ENCODE results near the gene FBRS.
"Not testable (repeated sequence)": the region's sequence is repeated elsewhere in the genome, so short reads cannot be mapped to it uniquely, and the experiment has no call there.

The FBRS gene

GRCh38 chr16:30657866-30658730 is at the start of gene FBRS:
Gene FBRS (plus strand): TSS chr16:30658431. CDS start chr16:30659519, 1,088 bp downstream.
- peak; percentile 100 for DNase-seq

GRCh38 chr16:30609002-30609925 is 49.0 kb upstream of the FBRS start:
- DNase-seq, result peak; percentile 71

- DNase-seq, result peak; percentile 93
Observed at GRCh38 chr16:30609926-30610839, 48.0 kb upstream of the FBRS start, which contains the start of gene ZNF689. Gene ZNF689 (minus strand): TSS chr16:30610389. CDS start chr16:30610041, 348 bp downstream.

- peak; percentile 74 for DNase-seq
Observed at GRCh38 chr16:30615358-30616091, 42.7 kb upstream of the FBRS start.

- DNase-seq, result no peak
Observed at GRCh38 chr16:30619202-30619601, 39.0 kb upstream of the FBRS start.

DNA sequence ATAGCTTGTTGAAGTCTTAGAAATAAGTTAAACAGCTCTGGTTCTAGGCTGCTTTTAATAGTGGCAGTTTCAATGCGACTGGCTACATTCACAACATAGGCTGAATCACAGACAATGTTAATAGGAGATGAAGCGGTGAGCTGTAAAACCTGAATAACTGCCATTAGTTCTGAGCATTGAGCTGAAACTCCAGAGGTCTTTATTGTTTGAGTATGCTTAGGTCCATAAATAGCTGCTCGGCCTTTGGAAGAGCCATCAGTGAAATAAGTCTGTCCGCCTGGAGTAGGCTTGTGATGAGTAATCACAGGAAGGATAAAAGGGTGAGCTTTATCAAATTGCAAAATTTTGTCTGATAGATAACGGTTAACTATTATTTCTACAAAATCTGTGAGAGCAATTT is 38.6 kb upstream of the FBRS start:
- no peak for DNase-seq

- no peak for DNase-seq
Observed at GRCh38 chr16:30620169-30620568, 38.1 kb upstream of the FBRS start.

DNA sequence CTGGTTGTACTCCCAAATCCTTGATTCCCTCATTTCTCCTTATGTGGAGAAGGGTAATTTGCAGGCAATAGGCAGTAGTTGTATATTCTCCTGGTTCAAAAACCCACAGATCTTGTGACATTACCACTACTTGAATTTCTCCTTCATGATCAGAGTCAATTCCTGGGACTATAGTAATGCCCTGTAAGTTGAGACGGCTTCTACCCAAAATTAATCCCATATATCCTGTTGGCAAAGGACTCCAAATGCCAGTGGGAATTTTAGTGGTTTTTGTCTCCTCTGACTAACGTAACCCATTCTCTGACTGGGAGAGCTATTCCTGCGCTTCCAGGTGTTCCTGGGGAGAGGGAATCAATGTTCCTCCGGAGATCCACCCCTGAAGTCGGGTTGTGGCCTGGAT is 36.5 kb upstream of the FBRS start:
- no peak for DNase-seq

DNA sequence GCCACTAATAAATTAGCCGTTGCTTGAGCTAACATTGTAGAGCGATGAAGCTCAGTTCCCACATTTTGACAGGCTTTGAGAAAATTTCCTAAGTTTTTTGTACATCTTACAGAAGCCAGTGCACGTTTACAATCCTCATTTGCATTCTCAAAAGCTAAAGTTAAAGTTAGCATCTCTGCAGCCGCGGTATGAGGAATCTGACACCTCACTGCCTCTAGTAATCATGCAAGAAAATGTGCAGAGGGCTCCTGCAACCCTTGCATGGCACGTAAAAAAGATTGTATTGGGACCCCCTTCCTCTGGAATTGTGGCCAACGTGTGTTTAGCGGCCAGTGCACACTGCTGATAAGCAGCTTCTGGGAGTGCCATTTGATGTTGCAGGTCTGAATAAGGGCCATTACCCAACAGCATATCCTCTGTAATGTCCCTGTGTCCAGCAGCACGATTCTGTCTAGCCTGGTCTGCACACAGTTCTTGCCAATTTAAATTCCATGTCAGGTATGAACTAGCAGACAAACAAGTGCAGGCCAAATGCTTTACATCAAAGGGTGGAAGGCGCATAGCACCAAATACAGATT is 35.7 kb upstream of the FBRS start:
- DNase-seq, result no peak

- no peak for DNase-seq
Observed at GRCh38 chr16:30623536-30624283, 34.5 kb upstream of the FBRS start.

GRCh38 chr16:30626236-30626635 is 32.0 kb upstream of the FBRS start:
- no peak for DNase-seq

DNA sequence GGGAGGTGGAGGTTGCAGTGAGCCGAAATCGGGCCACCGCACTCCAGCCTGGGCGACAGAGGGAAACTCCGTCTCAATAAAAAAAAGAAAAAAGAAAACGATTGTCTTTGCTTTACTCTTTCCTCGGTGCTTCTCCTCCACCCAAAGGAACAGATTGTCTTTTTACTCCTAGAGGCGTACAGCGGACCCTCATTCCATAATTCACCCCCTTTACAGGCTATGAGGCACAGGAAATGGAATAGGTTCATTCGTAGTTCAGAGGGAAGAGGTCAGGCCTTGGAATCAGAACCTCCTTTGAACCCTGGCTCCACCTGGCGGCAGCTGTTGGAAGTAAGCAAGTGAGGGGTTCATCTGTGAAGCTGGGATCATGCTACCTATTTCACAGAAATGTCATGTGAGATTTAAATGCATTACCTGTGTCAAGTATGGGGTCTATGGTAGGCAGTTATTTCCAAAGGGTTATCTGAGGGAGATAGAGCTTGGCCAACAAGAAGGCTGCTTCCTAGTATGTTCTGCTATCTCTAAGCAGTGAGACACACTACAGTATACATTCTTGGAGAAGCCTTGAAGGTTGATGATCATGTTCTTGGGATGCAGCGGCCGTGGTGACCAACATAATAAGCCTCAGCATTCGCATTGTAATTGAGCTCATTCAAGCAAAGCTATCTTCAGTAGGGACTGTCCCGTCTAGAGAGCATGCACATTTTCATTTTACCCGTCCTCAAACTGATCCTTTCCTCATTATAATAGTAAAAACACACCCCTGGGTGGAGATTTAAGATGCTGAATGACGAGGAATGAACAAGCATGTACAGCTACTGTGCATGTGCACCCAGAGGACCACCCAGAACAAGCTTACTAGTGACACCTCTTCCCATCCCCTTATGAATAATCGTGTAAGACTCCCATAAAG is 29.3 kb upstream of the FBRS start:
- peak; percentile 94 for DNase-seq

GRCh38 chr16:30632454-30632853 is 25.8 kb upstream of the FBRS start:
- DNase-seq, result not testable (repeated sequence)

DNA sequence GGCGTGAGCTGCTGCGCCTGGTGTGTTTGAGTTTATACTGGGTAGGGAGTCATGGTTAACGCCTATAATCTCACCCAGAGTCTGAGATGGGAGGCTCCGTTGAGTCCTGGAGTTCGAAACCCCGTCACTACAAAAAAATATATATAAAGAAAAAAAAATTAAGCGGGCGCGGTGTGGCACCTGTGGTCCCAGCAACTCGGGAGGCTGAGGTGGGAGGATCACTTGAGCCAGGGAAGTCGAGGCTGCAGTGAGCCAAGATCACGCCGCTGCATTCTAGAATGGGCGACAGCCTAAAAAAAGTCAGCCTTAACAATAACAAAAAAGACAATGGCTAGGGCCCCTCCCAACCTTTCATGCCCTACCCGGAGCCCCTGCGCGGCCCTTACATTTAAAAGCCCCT is 24.7 kb upstream of the FBRS start:
- DNase-seq, result no peak

DNA sequence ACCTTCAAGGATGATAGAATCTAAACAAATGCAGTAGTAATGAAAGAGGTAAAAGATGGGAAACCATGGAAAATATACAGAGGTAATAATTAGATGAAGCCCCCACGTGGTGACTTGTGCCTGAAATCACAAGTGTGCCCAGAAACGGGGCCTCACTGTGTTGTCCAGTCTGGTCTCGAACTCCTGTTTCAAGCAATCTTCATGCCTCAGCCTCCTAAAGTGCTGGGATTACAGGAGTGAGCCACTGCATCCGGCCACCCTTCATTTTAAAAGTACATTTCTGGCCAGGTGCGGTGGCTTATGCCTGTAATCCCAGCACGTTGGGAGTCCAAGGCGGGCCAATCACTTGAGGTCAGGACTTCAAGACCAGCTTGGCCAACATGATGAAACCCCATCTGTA is 21.6 kb upstream of the FBRS start:
- no peak for DNase-seq

DNA sequence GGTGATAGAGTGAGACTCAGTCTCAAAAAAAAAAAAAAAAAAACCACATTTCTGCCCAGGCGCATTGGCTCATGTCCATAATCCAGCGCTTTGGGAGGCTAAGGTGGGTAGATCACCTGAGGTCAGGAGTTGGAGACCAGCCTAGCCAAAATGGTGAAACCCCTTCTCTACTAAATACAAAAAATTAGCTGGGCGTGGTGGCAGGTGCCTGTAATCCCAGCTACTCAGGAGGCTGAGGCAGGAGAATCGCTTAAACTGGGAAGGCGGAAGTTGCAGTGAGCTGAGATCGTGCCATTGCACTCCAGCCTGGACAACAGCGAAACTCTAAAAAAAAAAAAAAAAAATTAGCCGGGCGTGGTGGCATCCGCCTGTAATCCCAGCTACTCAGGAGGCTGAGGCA is 21.1 kb upstream of the FBRS start:
- not testable (repeated sequence) for DNase-seq

DNA sequence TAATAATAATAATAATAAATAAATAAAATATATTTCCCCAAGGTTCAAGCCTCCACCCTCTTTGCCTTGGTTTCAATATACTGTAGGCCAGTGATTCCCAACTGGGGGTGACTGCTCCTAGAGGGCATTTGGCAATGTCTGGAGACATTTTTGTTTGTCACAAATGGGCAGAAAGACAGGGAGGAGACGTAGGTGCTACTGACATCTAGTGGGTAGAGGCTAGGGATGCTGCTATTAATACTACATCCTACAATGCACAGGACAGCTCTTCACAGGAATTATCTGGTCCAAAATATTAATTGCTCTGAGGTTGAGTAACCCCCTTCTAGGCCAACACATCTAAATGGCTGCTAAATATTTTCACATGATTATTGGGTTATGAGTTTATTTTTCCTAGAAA is 20.3 kb upstream of the FBRS start:
- DNase-seq, result no peak

DNA sequence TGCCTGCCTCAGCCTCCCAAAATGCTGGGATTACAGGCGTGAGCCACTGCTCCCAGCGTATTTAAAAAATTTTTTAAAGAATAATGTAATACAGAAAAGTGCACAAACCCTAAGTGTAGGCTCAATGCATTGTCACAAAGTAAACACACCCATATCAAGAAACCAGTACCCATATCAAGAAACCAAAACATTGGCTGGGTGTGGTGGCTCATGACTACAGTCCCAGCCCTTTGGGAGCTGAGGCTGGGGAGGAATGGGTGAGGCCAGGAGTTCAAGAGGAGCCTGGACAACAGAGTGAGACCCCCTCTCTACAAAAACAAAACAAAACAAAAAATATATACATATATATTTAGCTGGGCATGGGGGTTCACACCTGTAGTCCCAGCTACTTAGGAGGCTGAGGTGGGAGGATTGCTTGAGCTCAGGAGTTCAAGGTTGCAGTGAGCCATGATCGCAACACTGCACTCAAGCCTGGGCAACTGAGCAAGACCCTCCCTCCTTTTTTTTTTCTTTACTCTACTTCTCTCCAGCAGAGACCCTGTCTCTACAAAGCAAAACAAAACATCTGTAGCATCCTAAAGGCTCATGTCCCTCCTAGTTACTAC is 16.8 kb upstream of the FBRS start:
- no peak for DNase-seq

- DNase-seq, result no peak
Observed at GRCh38 chr16:30644334-30644830, 13.8 kb upstream of the FBRS start.

Data from activated CD4-positive, CD25-positive, alpha-beta regulatory T cell treated with anti-CD3 and anti-CD28 coated beads, Interleukin-2, amount 50 U/mL, for 72 hours (primary cell).